ENCODE results near the gene DNASE1L2. TPM values are rescaled to one million over a fixed set of nuclear protein-coding genes. Genes with fewer than 3 reads are reported as not detected.

Gene DNASE1L2
- total and polyA plus RNA-seq, 2 experiments from 2014 or later: 0.23 to 0.80 TPM

DNA sequence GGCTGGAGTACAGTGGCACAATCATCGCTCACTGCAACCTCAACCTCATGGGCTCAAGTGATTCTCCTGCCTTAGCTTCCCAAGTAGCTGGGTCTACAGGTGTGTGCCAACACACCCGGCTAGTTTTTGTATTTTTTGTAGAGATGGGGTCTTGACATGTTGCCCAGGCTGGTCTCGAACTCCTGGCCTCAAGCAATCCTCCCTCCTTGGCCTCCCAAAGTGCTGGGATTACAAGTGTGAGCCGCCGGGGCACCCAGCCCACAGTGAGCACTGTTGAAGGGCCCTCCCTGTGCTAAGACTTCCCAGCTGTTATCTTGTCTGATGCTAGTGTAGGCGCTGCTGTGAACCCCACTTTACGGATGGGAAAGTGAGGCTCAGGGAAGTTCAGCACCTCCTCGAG is 47.8 kb upstream of the DNASE1L2 start:
- Histone ChIP-seq H3K36me3 (replicated peaks; ENCODE audit: insufficient read depth, low read depth) (no peaks in the 10 kb centered on the region), H3K4me3 (no peak overlapping the region), H3K9me2 (replicated peaks; ENCODE audit: insufficient read depth) (no peaks in the 10 kb centered on the region), H2AFZ (no peak overlapping the region), H3K27me3 (no peaks in the 10 kb centered on the region), H3K4me1 (ENCODE audit: insufficient read depth) (no peaks in the 10 kb centered on the region), H4K20me1 (ENCODE audit: insufficient read depth, poor library complexity, severe bottlenecking) (no peaks in the 10 kb centered on the region), H3K4me2 (no peak overlapping the region), H3K79me2 (no peaks in the 10 kb centered on the region), H3K27ac (no peak overlapping the region), H3K9me3 (ENCODE audit: low read depth) (no peaks in the 10 kb centered on the region)
- WGBS (ENCODE audit: low lambda C conversion rate, missing lambda C conversion rate): 92% methylated on average over 7 of the region's 8 CpGs
- no peak for TF ChIP-seq EZH2 (IDR thresholded peaks at IDR 0.05; ENCODE audit: borderline replicate concordance)
- TF ChIP-seq, protein P1, sequence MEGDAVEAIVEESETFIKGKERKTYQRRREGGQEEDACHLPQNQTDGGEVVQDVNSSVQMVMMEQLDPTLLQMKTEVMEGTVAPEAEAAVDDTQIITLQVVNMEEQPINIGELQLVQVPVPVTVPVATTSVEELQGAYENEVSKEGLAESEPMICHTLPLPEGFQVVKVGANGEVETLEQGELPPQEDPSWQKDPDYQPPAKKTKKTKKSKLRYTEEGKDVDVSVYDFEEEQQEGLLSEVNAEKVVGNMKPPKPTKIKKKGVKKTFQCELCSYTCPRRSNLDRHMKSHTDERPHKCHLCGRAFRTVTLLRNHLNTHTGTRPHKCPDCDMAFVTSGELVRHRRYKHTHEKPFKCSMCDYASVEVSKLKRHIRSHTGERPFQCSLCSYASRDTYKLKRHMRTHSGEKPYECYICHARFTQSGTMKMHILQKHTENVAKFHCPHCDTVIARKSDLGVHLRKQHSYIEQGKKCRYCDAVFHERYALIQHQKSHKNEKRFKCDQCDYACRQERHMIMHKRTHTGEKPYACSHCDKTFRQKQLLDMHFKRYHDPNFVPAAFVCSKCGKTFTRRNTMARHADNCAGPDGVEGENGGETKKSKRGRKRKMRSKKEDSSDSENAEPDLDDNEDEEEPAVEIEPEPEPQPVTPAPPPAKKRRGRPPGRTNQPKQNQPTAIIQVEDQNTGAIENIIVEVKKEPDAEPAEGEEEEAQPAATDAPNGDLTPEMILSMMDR (IDR thresholded peaks at IDR 0.05; ENCODE audit: poor library complexity): no peak
- TF ChIP-seq EZH2phosphoT487 (IDR thresholded peaks at IDR 0.05; ENCODE audit: low read depth, severe bottlenecking, unreplicated experiment): no peak
- DNase-seq (ENCODE audit: low spot score): no peak

DNA sequence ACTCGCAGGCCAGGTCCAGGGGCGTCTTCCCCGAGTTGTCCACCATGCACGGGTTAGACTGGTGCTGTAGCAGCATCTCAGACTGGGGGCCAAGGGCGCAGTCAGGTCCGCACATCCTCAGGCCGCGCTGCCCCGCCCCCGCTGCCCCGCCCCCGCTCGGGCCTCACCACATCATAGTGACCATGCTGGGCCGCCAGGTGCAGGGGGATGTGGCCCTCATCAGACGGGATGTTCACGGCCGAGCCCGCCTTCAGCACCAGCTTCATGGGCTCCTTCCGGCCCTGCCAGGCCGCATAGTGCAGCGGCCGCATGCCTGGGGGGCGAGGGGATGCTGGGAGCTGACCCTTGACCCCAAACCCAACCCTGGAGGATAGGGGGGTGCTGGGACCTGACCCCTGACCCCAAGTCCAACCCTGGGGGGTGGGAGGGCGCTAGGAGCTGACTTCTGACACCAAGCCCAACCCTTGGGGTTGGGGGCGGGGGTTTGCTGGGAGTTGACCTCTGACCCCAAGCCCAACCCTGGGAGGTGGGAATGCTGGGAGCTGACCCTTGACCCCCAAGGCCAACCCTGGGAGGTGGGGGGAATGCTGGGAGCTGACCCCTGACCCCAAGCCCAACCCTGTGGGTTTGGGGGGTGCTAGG is 46.9 kb upstream of the DNASE1L2 start:
- Histone ChIP-seq H3K27ac (no peak overlapping the region), H3K4me2 (no peak overlapping the region), H4K20me1 (ENCODE audit: insufficient read depth, poor library complexity, severe bottlenecking) (no peaks in the 10 kb centered on the region), H3K79me2 (no peaks in the 10 kb centered on the region), H3K4me3 (no peak overlapping the region), H3K9me3 (ENCODE audit: low read depth) (no peaks in the 10 kb centered on the region), H3K27me3 (no peaks in the 10 kb centered on the region), H3K4me1 (ENCODE audit: insufficient read depth) (no peaks in the 10 kb centered on the region), H2AFZ (no peak overlapping the region), H3K36me3 (replicated peaks; ENCODE audit: insufficient read depth, low read depth) (no peaks in the 10 kb centered on the region), H3K9me2 (replicated peaks; ENCODE audit: insufficient read depth) (no peaks in the 10 kb centered on the region)
- DNase-seq (ENCODE audit: low spot score): no peak
- TF ChIP-seq EZH2 (IDR thresholded peaks at IDR 0.05; ENCODE audit: borderline replicate concordance) (no peak), EZH2phosphoT487 (IDR thresholded peaks at IDR 0.05; ENCODE audit: low read depth, severe bottlenecking, unreplicated experiment) (no peak)
- TF ChIP-seq, protein P1 (IDR thresholded peaks at IDR 0.05; ENCODE audit: poor library complexity): no peak
- WGBS (ENCODE audit: low lambda C conversion rate, missing lambda C conversion rate): 99% methylated on average over 17 of the region's 25 CpGs

DNA sequence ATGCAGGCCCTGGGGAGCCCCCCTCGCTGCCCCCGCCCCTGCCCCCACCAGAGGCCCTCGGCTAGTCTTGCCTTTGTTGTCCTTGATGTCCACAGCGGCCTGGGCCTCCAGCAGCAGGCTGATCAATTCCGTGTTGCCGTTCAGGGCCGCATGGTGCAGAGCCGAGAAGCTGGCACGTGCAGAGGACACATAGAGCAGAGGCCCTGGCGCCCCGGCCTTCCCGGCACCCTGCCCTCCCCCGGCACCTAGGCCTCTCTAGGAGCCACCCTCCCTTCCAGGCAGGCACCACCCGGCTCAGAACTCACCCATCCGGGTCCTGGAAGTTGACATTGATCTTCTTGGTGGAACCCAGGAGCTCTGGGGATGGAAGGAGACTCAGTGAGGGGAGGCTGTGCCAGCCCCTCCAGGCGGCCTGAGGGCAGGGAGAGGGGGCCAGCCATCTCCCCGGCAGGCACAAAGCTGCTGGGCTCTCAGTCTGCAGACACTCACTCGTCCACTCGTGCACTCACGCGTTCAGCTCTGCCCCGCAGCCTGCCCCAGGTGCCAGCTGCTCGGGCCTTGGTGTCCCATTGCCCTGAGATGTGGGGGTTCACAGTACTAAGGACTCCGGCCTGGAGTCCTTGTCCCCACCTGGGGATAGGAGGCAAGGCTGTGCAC is 46.1 kb upstream of the DNASE1L2 start:
- Histone ChIP-seq H4K20me1 (ENCODE audit: insufficient read depth, poor library complexity, severe bottlenecking) (no peaks in the 10 kb centered on the region), H2AFZ (no peak overlapping the region), H3K9me2 (replicated peaks; ENCODE audit: insufficient read depth) (no peaks in the 10 kb centered on the region), H3K9me3 (ENCODE audit: low read depth) (no peaks in the 10 kb centered on the region), H3K79me2 (no peaks in the 10 kb centered on the region), H3K36me3 (replicated peaks; ENCODE audit: insufficient read depth, low read depth) (no peaks in the 10 kb centered on the region), H3K4me3 (no peak overlapping the region), H3K27ac (no peak overlapping the region), H3K4me1 (ENCODE audit: insufficient read depth) (peaks cover 3% of the 10 kb centered on the region), H3K4me2 (no peak overlapping the region), H3K27me3 (no peaks in the 10 kb centered on the region)
- WGBS (ENCODE audit: low lambda C conversion rate, missing lambda C conversion rate): 93% methylated on average over 21 of the region's 24 CpGs
- TF ChIP-seq EZH2 (IDR thresholded peaks at IDR 0.05; ENCODE audit: borderline replicate concordance) (no peak), EZH2phosphoT487 (IDR thresholded peaks at IDR 0.05; ENCODE audit: low read depth, severe bottlenecking, unreplicated experiment) (no peak)
- TF ChIP-seq, protein P1 (IDR thresholded peaks at IDR 0.05; ENCODE audit: poor library complexity): no peak
- DNase-seq (ENCODE audit: low spot score): no peak

All from hepatocyte (in vitro differentiated cells).